ENCODE measurements around the gene TOLLIP. TPM values are rescaled to one million over a fixed set of nuclear protein-coding genes. Genes with fewer than 3 reads are reported as not detected.

Gene TOLLIP
- 34.9 and 37.3 TPM in 2 replicates for total RNA-seq

DNA sequence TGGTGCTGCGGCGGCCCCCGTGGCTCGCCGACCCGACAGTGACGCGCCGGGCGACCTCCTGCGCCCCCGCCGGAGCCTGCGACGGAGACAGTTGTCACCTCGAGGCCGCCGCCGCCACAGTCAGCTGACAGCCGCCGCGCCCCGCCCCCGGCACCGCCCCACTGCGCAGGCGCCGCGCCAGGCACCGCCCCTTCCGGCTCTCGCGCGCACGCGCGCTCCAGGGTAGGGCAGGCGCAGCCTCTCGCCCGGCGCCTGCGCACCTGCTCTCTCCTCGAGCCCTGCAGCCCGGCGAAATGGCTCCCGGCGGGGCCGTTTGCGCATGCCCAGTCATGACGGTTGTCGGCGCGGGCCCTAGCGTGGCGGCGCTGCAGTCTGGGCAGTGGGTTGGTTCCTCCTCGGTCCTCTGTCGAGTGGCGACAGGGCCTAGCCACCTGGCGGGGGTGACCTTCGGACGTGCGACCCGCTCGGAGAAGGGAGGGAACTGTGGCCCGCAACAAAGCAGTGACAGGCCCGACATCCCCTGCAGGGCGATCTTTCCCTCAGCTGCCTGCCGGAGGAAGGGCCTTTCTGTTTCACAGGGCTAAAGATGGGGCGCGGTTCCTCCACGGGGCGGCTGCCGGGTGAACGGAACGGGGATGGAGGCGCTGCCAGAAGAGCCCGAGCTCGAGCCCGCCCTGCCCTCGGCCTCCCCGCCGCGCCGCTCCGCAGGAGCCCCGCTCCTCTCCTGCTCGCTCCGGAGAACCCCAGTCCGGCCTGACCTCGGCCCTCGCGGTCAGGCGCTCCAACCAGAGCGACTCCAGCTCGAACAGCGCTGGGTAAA, at the start of gene TOLLIP:
TOLLIP (minus strand) TSS at position 135 of the 820 bp plus-strand sequence; CDS start at position 1, 134 bp downstream.

Other genes starting within 250 kb of the TOLLIP start
- gene MUC2, start 234.8 kb downstream of the TOLLIP start, total RNA-seq: not detected in 2 replicates
- under 0.01 TPM in 1 of 2 replicates, not detected in the other for gene MUC5AC, start 151.7 kb downstream of the TOLLIP start, total RNA-seq
- gene MUC5B, start 86.6 kb downstream of the TOLLIP start, total RNA-seq: not detected in 2 replicates
- gene BRSK2, start 80.3 kb upstream of the TOLLIP start, total RNA-seq: under 0.01 TPM in 1 of 2 replicates, not detected in the other
- 32.4 and 34.5 TPM in 2 replicates for gene MOB2, start 177.1 kb upstream of the TOLLIP start, total RNA-seq